Vagina (tissue), 2 donors: ENCODE data around the gene LACTBL1. TPM values are rescaled to one million over a fixed set of nuclear protein-coding genes. Genes with fewer than 3 reads are reported as not detected.

Experiments used
- DNase-seq, 2 donors: peaks; one replicate each; pipeline ENCODE4 v3.0.0-alpha.2; 2017; ENCODE audit errors: extremely low spot score in 2 of 2
- H3K27ac ChIP-seq: fragments of 200-600 bp; sonication (generic); one replicate; pipeline ENCODE4 v1.5.1; 2019
- H3K27me3 ChIP-seq: fragments of 200-600 bp; sonication (generic); one replicate; pipeline ENCODE4 v1.5.1; 2019
- H3K36me3 ChIP-seq, 2 donors: fragments of 200-600 bp; sonication (generic); one replicate each; pipeline ENCODE4 v1.5.1; 2017 to 2019
- H3K4me1 ChIP-seq: fragments of 200-600 bp; sonication (generic); one replicate; pipeline ENCODE4 v1.5.1; 2019
- H3K4me3 ChIP-seq, 2 donors: fragments of 200-600 bp; sonication (generic); 1 replicate in 1 of 2; 2 replicates in 1 of 2; pipeline ENCODE4 v1.5.1; 2016 to 2019
- H3K9me3 ChIP-seq: fragments of 200-600 bp; sonication (generic); one replicate; pipeline ENCODE4 v1.5.1; 2019
- CTCF ChIP-seq, 3 experiments: fragments of 450-650 bp in 2 of 3; fragments of 200-600 bp in 1 of 3; sonication (generic) in 1 of 3; IDR thresholded peaks; one replicate each; pipeline ENCODE4 v1.5.1; 2017 to 2019; ENCODE audit warnings: antibody characterized with exemption in 3 of 3, mild to moderate bottlenecking in 2 of 3, moderate library complexity in 2 of 3
- POLR2A ChIP-seq, 2 donors: fragments of 450-650 bp; IDR thresholded peaks; one replicate each; pipeline ENCODE4 v1.6.1; 2017; ENCODE audit warnings: antibody characterized with exemption in 2 of 2, mild to moderate bottlenecking in 2 of 2, moderate library complexity in 2 of 2
- POLR2AphosphoS5 ChIP-seq, 2 donors: sonication (generic); formaldehyde crosslinking; IDR thresholded peaks; one replicate each; pipeline ENCODE4 v1.9.0; 2017; ENCODE audit warnings: antibody characterized with exemption in 2 of 2, mild to moderate bottlenecking in 2 of 2, low read depth in 1 of 2; ENCODE audit not compliant: insufficient read depth in 1 of 2
- intact Hi-C: fragments of 100-400 bp; cut with DNase I; formaldehyde crosslinking; loops from one replicate; pipeline ENCODE4 v1.15.1; 2023
- total RNA-seq: library from RNA; depleted of rRNA; stranded (reverse); fragments of >200 nt; gene quantifications from one replicate; pipeline ENCODE4 v1.2.3, GENCODE V29; 2016

Gene LACTBL1
- total RNA-seq, 1 donor from 2014 or later: not detected

GRCh38 chr1:22975694-22976093 lies 3.0 kb upstream of the LACTBL1 start:
- H3K27me3 ChIP-seq: no peaks in the 10 kb centered on the region
- DNase-seq: no peak
- TF ChIP-seq CTCF (IDR thresholded peaks at IDR 0.05) (no peak), POLR2AphosphoS5 (IDR thresholded peaks at IDR 0.05; ENCODE audit: insufficient read depth in 1 of 2, low read depth in 1 of 2) (no peak), POLR2A (IDR thresholded peaks at IDR 0.05) (no peak)
- H3K4me3 ChIP-seq: no peak overlapping the region
- no peaks in the 10 kb centered on the region for H3K9me3 ChIP-seq
- H3K4me1 ChIP-seq: no peaks in the 10 kb centered on the region
- H3K36me3 ChIP-seq: no peaks in the 10 kb centered on the region
- intact Hi-C loops: loop anchor here (10.0 kb wide), 1 partner anchor 209 kb away; no protein-coding TSS in a partner anchor
- H3K27ac ChIP-seq: no peak overlapping the region

GRCh38 chr1:22971611-22972405 lies 858 bp downstream of the LACTBL1 start:
- no peak for DNase-seq
- intact Hi-C loops: loop anchor here (10.0 kb wide), 1 partner anchor 213 kb away; no protein-coding TSS in a partner anchor
- no peaks in the 10 kb centered on the region for H3K9me3 ChIP-seq
- H3K27ac ChIP-seq: no peak overlapping the region
- no peaks in the 10 kb centered on the region for H3K27me3 ChIP-seq
- no peaks in the 10 kb centered on the region for H3K4me1 ChIP-seq
- TF ChIP-seq POLR2A (IDR thresholded peaks at IDR 0.05) (no peak), POLR2AphosphoS5 (IDR thresholded peaks at IDR 0.05; ENCODE audit: insufficient read depth in 1 of 2, low read depth in 1 of 2) (no peak), CTCF (IDR thresholded peaks at IDR 0.05) (no peak)
- H3K4me3 ChIP-seq: no peak overlapping the region
- H3K36me3 ChIP-seq: no peaks in the 10 kb centered on the region

DNA sequence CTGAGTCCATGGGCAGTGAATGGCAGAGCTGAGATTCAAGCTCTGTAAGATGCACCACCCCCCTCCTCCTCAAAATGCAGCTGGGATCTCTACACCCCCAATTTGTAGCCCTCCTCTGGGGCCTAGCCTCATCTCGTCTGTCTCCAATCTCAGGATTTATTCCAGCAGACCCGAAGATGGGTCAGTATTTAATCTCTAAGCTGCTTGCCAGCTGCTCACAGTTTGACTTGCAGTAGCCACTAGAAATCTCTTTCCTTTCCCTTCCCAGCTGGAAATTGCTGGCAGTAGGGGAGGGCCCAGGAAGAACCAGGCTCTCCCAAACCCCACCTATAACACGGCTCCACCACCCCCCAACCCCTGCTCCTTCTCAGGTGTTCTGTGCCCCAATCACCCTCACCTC lies 1.5 kb downstream of the LACTBL1 start:
- no peak for DNase-seq
- no peaks in the 10 kb centered on the region for H3K27me3 ChIP-seq

GRCh38 chr1:22970096-22970495 lies 2.6 kb downstream of the LACTBL1 start:
- no peak for DNase-seq
- no peaks in the 10 kb centered on the region for H3K36me3 ChIP-seq
- H3K27ac ChIP-seq: no peak overlapping the region
- TF ChIP-seq POLR2A (IDR thresholded peaks at IDR 0.05): no peak
- no peak for TF ChIP-seq POLR2AphosphoS5 (IDR thresholded peaks at IDR 0.05; ENCODE audit: insufficient read depth in 1 of 2, low read depth in 1 of 2)
- no peak for TF ChIP-seq CTCF (IDR thresholded peaks at IDR 0.05)
- no peak overlapping the region for H3K4me3 ChIP-seq
- H3K4me1 ChIP-seq: no peaks in the 10 kb centered on the region
- H3K9me3 ChIP-seq: no peaks in the 10 kb centered on the region
- intact Hi-C loops: loop anchor here (10.0 kb wide), 1 partner anchor 215 kb away; no protein-coding TSS in a partner anchor
- no peaks in the 10 kb centered on the region for H3K27me3 ChIP-seq

More for the DNA sequence above, 1.5 kb downstream of the LACTBL1 start:
- TF ChIP-seq POLR2AphosphoS5 (IDR thresholded peaks at IDR 0.05; ENCODE audit: insufficient read depth in 1 of 2, low read depth in 1 of 2): no peak
- no peak for TF ChIP-seq CTCF (IDR thresholded peaks at IDR 0.05)
- TF ChIP-seq POLR2A (IDR thresholded peaks at IDR 0.05): no peak
- Histone ChIP-seq H3K4me1 (no peaks in the 10 kb centered on the region), H3K27ac (no peak overlapping the region), H3K9me3 (no peaks in the 10 kb centered on the region), H3K36me3 (no peaks in the 10 kb centered on the region), H3K4me3 (no peak overlapping the region)
- intact Hi-C loops: loop anchor here (10.0 kb wide), 1 partner anchor 214 kb away; no protein-coding TSS in a partner anchor

DNA sequence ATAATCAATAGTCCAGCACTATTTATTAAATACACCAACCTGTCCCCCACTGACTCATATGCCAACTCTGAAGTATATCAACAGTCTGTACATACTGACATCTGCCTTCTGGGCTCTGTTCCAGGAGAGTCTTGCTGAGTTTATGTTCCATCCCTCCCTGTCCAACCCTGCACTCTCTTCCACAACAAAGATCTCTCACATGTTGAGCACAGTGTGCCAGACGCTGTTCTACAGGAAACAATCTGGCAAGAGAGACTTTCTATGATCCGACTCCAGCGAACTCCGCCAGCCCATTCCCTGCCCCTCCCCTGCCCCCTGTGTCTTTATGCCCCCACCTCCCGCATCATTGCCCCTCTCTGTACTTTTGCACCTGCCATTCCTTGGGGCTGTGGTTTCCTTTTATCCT lies 3.4 kb downstream of the LACTBL1 start:
- H3K27me3 ChIP-seq: no peaks in the 10 kb centered on the region

More for the DNA sequence above, 3.4 kb downstream of the LACTBL1 start:
- Histone ChIP-seq H3K27ac (no peak overlapping the region), H3K9me3 (no peaks in the 10 kb centered on the region), H3K4me1 (no peaks in the 10 kb centered on the region), H3K4me3 (no peak overlapping the region), H3K36me3 (no peaks in the 10 kb centered on the region)
- intact Hi-C loops: no loop called here
- no peak for DNase-seq
- TF ChIP-seq POLR2AphosphoS5 (IDR thresholded peaks at IDR 0.05; ENCODE audit: insufficient read depth in 1 of 2, low read depth in 1 of 2) (no peak), CTCF (IDR thresholded peaks at IDR 0.05) (no peak), POLR2A (IDR thresholded peaks at IDR 0.05) (no peak)
